GM18909 (cell line): ENCODE measurements around the gene TRPM1.
A peak's percentile ranks its signal among the peaks of the same experiment; 100 is the strongest.

Experiments used
- ATAC-seq: cut with Tn5 transposase; IDR thresholded peaks from one replicate; pipeline ENCODE4 v1.9.1; 2021; ENCODE audit warnings: mild to moderate bottlenecking; ENCODE audit not compliant: unreplicated experiment, poor library complexity

Gene TRPM1

DNA sequence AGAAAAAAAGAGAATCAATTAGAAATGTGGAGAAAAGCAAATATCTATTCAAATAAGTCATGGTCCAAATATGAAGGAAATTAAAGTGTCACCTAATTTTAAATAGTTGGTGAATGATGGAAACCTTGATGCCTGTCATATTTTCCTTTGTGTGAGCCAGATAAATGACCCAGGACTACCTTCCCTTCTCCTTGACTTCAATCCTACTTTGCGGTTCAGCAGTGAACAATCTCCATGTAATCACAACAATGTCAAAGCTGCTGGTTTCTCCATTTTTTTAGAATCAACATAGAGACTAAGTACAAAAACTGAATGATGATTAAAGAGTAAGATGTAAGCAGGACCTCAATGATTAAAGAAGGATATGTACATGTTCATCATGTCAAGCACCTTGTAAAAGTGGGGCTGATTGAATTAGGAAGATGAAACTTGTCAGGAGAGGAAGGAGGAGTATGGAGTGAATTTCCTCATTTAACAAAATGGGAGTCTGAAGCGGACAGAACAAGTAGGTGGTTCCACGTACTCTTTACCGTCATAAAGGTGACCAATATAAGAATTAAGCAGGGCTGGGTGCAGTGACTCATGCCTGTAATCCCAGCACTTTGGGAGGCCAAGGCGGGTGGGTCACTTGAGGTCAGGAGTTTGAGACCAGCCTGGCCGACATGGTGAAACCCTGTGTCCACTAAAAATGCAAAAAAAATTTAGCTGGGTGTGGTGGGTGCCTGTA, 43.1 kb downstream of the TRPM1 start:
- ATAC-seq: no peak

- no peak for ATAC-seq
Measured at GRCh38 chr15:31051496-31052080, 49.9 kb downstream of the TRPM1 start.

GRCh38 chr15:31050953-31051352, 50.6 kb downstream of the TRPM1 start:
- ATAC-seq: no peak

DNA sequence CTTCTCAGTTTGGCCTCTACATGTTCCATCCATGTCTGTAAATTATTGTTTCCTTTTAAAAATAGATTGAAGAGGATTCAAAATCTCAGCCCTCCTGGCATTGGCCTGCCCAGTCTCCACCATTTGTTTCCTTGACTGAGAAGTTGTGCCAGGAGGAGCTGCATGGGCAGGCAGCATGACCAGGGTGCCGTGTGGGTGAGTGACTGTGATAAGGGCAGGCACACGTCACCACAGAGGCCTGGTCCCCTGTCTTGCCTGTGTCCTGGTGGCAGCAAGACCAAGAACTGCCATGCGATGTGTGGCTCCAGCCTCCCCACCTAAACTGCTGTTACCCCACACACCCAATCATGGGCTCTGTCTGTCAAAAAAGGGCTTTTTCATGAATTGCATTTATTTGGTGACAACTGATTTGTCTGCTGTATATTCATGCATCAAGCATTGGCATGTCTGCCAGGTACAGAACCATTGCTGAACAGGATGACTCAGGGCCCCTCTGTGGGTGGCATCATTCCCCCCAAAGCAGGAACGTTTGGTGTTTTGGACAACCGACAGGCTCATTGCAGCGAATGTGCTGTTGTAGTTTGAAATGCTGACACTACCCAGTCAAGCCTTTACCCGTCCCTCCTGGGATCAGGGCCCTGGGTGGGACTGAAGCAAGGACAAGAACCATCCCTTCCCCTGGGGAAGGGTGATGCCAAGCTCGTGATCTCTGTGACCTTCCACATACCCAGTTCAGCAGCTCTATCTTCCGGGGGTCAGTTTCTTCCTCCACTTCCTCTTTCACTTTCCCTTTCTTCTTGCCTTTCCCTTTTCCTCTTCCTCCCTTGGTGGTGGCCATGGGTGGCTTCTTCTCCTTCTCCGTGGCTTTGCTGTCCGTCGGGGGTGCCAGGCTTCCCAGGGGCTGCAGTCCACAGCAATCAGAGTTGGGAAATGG, 51.6 kb downstream of the TRPM1 start:
- no peak for ATAC-seq

- no peak for ATAC-seq
Measured at GRCh38 chr15:31049111-31049510, 52.4 kb downstream of the TRPM1 start.

GRCh38 chr15:31047437-31047836, 54.1 kb downstream of the TRPM1 start:
- no peak for ATAC-seq

GRCh38 chr15:31046759-31047359, 54.7 kb downstream of the TRPM1 start:
- ATAC-seq: no peak

DNA sequence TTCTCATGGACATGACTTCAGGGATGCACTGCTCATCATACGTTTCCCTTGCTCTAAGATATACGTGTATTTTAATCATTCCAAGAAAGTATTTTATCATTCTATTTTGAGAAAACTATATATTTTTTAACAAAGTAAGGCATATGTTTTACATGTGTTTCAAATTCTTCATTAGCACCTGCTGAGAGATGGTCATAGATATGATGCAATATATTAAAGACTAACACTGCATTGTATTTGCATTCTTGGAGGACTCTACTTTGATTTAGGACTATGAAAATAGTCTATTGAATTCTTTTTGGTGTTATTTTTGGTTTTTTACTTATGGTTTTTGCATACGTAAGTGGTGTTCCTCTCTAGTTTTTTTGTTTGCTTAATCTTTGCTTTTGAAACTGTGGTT, 55.9 kb downstream of the TRPM1 start:
- no peak for ATAC-seq

DNA sequence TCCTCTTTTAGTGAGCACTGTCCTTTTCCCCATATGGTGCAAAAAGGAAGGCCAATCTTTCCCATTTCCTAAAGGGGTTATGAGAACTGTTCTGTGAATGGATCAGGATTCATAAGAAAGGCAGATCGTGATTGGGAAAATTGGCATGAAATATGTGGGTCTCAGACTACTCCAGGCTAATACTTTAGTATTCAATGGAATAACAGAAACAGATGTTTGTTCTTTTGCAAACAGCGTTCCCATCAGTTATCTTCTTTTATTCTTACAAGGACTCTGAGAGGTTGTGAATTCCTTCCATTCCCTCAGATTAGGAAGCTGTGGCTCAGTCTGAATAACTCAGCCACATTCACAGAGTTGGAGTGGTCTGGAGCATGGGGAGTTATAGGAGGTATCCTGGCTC, 58.8 kb downstream of the TRPM1 start:
- no peak for ATAC-seq

- ATAC-seq: no peak
Measured at GRCh38 chr15:31041610-31042009, 59.9 kb downstream of the TRPM1 start.

- no peak for ATAC-seq
Measured at GRCh38 chr15:31040611-31041010, 60.9 kb downstream of the TRPM1 start.

GRCh38 chr15:31039961-31040360, 61.6 kb downstream of the TRPM1 start:
- no peak for ATAC-seq

- ATAC-seq: no peak
Measured at GRCh38 chr15:31037731-31038477, 63.6 kb downstream of the TRPM1 start.

GRCh38 chr15:31036783-31037182, 64.7 kb downstream of the TRPM1 start:
- ATAC-seq: no peak

DNA sequence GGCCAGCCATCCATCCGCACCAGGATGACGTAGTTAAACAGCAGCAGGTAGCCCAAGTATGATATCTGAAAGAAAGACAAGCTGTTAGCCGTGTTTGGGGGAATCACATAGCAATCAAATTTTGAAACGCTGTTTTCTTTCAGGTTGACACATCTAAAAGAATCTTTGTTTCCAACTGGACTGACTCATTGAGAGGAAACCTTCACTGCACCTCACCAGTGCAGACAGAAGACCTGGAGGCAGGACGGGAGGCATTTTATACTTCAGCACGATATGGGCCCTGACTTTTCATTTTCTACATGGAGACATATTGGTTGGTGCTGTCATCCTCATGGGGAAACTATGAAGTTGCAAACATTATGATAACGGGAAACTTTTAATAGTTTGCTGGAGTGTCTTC, 65.9 kb downstream of the TRPM1 start:
- no peak for ATAC-seq

GRCh38 chr15:31034152-31034551, 67.4 kb downstream of the TRPM1 start:
- no peak for ATAC-seq

DNA sequence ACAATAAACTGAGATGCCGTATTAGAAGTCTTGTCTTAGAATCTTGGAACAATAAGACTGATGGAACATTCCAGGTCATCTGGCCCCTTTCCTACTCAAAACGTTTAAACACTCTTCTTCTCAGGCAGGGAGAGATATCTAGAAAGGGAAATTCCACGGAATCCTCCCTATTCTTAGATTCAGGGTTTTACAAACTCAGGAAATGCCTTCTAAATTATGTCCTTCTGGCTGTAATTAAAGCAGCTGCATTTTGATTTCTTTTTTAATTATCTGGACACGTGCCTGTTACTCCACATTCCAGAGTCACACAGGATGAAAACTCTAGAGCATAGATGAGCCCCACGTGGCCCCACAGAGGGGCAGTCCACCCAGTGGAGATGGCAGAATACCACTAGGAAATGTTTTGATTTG, 68.6 kb downstream of the TRPM1 start:
- no peak for ATAC-seq

DNA sequence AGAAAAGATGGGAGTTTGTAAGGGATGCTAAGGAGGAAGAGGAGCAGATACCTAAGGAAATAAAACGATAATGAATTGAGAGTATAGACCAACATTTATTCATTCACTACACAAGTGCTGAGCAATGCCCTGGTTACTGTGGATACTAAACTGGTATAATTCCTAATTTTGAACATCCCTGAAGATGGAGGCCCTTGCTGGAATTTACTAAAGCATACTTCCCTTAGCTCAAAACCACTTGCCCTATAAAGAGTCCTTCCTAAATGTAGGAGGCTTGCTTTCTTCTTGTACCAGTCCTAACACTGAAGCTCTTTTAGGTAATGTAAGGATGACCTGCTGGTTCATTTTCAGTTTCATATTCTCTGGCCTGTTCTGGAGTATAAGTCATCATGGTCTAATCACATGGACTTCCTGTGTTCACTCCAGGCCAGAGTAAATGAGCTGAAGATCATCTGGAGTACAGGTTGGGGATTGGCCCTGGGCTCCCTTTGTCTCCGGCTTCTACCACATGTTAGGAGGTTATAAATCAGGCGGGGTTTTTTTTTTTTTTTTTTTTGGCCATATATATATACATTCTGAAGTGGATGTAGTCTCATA, 70.0 kb downstream of the TRPM1 start:
- ATAC-seq: peak; percentile 89

DNA sequence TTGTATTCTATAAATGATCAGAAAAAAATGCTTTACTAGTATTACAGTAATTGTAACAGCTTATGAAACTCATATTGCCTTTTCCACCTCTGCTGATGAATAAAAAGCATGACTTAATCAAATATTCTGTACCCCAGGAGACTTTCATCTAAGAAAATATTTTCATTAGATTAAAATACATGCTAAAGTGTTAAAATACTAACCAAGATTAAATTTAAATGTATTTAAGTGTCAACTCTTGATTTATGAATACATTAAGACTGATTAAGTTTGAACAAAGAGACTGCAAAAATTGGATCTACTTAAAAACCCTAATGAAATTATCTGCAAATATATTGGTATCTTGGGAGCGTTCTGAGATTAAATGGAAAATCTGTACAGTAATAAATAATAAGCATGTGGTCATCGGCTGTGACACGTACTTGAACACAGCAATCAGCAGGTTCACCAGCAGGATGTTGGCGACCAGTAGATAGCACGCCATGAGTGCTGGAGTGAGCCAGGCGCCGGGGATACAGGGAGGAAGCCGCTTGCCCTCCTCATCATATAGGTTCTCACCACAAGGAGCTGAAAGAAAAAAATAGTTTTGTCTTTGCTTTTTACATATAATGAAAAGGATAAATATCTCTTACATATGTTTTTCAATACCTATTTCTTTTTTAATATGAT, 73.5 kb downstream of the TRPM1 start:
- no peak for ATAC-seq
